Stimulated activated CD8-positive, alpha-beta memory T cell treated with anti-CD3 and anti-CD28 coated beads, Interleukin-4, amount 100 ng/mL, for 1 hour (primary cell): ENCODE results near the gene NLRP8.
"Not testable (repeated sequence)": the region's sequence is repeated elsewhere in the genome, so short reads cannot be mapped to it uniquely, and the experiment has no call there.

Experiments used
- DNase-seq, 2 donors: peaks; one replicate each; pipeline ENCODE4 v3.0.0-alpha.2; 2020; ENCODE audit warnings: low read depth in 2 of 2, low spot score in 1 of 2

The NLRP8 gene

DNA sequence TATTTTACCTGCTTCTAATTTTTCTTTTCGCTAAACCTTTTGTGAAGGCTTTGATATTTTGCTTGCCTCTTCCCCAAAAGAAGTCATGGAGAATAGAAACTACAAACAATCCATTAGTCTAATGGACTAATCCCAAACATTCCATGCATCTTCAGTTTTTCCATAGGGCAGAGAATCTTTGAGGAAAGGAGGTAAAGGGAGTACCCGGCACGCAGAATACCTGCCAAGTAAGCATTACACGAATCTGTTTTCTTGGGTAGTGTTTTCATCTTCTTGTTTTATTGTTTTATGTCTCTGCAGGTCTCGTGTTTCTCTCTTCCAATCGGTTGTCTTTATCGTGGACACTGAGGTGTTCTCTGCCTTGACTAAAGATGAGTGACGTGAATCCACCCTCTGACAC lies at the start of gene NLRP8:
Gene NLRP8 (plus strand): TSS at position 301 of the 400 bp plus-strand sequence.
- DNase-seq = no peak

DNA sequence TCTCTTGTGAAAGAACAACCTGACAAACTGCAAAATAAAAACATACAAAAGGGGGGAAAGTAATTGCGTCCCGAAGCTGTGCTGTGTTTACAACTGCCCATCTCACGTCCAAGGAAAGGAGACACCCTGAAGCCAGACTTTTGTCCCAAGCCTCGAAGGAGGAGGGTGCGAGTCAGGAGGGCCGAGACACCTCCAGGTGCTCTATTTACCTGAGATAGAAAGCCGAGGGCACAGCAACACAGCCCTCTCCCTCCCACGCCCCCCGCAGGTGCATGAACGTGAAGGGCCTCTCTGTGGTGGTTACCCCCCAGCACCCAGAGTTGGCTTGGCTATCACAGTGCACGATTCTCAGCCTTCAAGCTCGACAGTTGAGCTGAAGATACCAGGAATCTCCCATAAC lies 48.7 kb upstream of the NLRP8 start:
- no peak for DNase-seq

DNA sequence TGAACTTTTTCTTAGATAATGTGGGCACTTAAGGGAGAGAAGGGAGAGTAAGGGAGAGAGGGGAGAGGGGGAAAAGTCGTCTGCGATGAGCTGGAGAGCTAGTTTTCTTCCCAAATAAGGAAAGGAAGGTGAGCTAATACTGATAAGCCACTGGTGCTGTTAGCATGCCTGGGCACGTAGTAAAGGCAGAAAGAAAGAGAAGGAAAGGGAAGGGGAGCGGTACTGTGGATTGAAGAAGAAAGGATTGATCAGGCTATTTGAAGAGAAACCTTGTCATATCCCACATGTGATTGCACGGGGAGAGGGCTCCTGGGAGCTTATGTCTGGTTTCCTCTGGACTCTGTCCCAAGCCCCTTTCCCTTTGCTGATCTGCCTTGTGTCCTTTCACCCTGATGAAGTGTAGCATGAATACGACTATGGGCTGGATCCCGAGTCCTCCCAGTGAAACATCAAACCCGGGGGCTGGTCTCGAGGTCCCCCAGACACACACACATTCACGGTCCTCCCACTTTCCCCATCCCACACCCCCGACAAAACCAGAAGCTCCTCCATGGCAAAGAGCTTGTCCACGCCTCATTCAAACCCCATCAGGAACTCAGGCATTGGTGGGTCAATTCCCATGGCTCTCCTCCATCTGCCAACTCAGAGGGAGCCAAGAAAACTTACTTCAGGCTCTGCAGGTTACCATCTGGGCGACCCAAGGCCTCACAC lies 46.1 kb upstream of the NLRP8 start:
- no peak for DNase-seq

DNA sequence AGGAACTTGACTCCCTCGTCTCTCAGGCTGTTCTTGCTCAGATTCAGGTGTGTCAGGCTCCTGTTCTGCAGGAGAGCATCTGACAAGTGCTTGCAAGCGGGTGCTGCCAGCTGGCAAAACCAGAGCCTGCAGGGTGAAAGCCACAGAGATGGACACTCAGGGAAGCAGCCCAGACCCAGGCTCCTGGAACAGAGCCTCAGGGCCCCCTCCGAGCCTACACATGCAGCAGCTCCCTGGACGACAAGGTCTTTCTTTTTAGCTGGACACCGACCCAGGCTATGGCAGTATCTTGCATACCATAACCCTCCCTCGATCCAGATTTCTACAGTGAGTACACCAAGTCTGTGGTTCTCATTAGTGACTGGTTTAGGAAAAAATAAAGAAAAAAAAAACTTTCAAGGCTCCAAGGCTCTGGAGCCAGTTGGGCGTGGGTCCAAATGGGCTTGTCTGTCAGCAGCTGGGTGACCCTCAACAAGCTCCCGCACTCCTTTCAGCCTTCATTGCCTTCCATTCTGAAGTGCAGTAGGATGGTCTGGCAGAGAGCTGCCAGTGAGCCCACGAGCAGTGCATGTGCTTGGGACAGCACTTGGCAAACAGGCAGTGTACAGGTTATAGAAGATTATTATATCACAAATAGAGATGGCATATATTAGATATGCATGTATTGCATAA lies 45.4 kb upstream of the NLRP8 start:
- no peak for DNase-seq

DNA sequence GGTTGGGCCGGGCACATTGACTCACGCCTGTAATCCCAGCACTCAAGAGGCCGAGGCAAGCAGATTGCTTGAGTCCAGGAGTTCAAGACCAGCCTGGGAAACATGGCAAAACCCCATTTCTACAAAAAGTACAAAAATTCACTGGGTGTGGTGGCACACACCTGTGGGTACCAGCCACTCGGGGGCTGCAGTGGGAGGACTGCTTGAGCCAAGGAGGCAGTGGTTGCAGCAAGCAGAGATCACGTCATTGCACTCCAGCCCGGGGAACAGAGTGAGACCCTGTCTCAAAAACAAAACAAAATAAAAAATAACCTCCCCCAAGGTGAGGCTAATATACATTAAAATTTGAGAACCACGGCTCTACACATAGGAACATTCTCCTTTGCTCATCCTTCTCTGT lies 40.3 kb upstream of the NLRP8 start:
- no peak for DNase-seq

DNA sequence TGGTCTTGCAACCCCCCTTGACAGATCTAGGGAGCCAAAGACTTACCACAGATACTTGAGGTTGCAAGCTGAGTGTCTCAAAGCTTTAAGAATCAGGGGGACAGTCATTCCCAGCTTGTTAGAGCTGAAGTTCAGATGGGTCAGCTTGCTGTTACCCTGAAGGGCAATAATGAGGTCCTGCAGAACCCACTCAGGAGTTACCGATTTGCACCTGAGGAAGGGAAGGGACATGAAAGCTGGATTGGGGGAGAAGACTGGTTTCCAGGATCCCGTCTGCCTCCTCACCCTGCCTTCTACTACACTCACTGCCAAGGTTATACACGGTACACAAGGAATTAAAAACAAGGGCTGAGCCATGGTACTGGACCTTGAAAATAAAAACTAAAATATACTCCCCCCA lies 39.9 kb upstream of the NLRP8 start:
- DNase-seq = no peak

DNA sequence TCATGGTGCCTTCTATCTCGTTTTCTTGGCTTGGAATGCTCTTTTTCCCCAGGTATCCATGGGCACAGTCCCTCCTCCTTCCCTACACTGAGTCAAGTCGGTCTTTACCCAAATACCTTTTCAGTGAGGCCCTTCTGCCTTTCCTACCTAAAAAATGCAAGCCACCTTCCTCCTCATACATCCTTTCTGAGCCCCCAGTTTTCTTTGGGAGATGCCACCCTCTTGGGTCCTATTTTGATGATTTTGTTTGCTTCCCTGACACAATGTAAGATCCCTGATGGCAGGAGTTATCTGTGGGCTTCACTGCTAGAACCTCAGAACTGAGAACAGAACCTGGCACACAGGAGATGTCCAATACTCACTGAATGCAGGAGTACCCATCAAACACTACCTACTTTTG lies 37.8 kb upstream of the NLRP8 start:
- DNase-seq = no peak

DNA sequence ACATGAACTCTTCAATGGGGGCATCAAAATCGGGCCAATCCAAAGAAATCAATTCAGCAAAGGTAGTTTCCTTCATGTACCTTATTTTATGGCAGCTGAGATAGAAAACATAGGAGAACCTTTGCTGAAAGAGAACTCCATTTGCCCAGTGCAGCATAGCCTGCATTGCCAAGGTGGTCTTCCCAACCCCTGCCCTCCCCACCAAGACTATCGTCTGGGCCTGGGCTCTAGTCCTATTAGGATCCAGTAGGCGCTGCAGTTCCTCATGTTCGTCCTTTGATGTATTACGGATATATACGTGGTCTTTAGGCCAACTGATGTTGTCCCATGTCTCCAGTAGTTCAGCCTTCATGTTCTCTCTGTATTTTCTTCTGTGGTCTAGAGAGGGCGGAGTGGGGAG lies 34.7 kb upstream of the NLRP8 start:
- no peak for DNase-seq

DNA sequence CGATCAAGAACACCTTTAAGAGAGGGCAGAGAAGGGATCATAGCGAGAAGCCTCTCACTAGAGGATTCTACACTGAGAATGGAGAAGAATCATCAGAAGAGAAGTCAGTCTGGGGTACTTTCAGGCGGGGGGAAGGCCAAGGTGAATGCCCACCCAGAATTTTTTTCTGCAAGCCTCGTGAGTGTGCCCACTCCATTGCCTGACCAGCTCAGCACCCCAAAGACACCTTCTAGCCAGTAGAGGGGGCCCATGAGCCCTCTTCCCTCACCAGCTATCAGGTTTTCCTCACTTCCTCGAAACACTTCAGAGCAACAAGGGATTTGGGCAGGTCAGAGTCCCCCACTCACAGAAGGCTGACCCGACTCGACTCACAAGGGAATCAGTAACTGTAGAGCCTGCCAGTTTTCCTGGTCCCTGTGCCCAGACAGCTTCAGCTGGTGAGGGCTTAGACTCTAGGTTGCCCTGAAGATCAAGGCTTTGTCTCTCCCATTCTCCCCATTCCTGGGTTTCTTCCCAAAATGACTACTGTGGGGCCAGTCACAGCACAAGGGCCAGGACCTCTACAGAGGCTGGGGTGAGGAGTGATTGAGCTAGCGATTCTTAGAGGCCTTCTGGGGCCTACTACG lies 33.9 kb upstream of the NLRP8 start:
- no peak for DNase-seq

DNA sequence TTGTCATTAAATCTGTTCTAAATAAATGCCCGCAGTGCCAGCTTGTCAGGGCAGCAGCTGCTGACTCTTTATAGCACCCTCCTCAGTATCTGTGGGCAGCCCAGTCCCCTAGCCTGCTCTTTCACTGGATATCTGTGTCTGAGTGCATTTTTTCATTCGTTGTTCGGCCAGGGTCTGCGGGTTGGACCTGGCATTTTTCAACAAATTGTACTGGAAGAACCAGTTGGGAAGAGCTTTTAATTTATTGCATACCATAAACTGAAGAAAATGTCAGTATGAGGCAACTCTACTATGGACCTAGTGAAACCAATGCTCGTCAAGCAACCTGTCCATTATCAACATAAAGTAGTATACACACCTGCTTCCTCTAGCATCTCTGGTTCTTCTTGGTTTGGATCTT lies 24.1 kb upstream of the NLRP8 start:
- no peak for DNase-seq

DNA sequence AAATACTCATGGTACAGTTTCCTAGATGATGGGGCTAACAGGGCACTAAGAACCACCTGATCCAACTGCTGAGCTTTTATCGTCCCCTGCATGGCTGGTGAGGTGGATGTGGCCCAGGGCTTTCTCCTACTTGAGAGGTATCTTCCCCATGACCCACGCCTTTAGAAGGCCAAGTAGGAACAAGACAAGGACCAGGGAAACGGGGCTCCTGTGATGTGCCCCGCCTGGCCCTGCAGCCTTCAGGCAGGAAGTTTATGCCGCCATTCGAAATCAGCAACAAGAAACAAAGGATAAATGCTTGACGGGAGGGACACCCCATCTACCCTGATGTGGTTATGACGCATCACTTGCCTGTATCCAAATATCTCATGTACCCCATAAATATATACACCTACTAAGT lies 19.6 kb upstream of the NLRP8 start:
- no peak for DNase-seq

DNA sequence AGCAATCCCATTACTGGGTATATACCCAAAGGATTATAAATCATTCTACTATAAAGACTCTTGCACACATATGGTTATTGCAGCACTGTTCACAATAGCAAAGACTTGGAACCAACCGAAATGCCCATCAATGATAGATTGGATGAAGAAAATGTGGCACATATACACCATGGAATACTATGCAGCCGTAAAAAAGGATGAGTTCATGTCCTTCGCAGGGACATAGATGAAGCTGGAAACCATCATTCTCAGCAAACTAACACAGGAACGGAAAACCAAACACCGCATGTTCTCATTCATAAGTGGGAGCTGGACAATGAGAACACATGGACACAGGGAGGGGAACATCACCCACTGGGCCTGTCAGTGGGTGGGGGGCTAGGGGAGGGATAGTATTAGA lies 18.4 kb upstream of the NLRP8 start:
- not testable (repeated sequence) for DNase-seq

DNA sequence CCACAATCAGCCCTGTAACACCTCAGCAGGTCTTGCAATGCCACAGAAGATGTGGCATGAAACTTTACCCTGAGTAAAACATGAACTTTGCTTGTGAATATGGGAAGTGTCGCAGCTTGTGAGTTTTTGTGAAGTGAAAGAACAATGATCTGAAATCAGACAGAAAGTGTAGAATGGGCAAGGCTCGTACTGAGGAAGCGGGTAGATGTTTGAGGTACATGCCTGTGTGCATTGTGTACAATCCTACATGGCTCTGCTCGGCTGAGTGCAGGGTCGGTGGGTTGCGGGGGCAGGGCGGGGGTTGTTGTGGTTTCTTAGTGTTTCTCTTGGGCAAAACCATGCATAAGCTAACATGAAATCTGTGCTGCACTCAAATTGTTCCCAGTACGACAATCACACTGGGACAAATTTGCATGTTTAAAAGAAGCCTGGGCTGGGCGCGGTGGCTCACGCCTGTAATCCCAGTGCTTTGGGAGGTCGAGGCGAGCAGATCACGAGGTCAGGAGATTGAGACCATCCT lies 16.6 kb upstream of the NLRP8 start:
- DNase-seq = no peak

DNA sequence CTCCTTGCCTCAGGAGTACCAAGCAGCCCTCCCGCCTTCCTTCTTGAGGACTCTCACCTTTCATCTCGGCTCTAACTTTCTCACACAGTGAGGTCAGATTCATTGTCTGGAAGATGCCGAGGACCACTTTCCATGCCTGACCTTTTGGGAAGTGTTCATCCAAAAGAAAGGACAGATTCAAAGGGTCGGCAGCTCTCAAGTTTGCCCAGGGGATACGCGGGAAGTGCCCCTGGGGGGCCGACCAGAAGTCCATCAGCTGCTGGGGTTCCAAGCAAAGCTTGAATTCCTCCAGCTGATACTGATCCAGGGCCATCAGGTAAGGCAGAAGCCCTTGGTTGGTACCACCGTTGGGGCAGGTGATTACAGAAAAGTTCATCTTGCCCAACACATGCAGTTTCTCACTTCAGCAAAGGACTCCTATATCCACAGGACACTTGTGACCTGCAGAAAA lies 15.7 kb upstream of the NLRP8 start, which contains the start of gene NLRP13:
Gene NLRP13 (minus strand): TSS at position 401 of the 451 bp plus-strand sequence. CDS start 25 bp downstream, at position 376.
- no peak for DNase-seq

DNA sequence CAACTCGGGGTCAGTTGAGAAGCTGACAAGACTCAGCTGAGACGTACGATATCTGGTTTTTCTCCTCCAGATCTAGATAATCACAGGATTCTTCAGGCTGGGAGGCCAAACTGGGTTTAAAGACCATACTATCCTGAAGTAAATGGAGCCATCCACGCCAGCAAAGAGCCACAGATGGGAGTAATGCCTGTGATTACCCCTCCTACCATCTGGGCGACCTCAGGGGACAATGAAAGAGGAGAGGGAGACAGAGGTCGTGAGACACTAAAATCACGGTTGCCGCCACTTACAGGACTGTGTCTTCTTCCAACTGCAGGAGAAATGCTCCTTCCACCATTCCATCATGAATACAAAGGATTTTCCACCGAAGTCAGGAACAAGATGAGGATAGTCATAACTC lies 12.4 kb upstream of the NLRP8 start:
- DNase-seq = no peak

DNA sequence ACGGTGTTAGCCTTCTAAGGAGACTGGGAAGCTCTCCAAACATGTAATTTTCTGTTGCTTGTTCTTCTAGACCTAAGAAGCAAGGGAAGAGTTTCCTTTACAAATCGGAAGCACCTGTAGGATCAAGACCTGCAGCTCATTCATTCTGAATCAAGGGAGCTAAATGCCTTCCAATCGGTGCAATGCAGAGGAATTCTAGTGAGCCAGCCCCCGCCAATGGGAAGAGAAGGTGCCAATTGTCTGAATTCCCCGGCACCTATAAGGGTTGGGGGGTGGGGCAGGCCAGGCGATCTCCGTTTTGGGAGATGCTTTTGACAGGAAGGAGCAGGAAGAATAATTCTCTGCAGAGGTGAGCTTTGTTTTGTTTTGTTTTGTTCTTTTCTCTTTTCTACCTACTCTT lies 8.4 kb upstream of the NLRP8 start:
- DNase-seq = no peak

DNA sequence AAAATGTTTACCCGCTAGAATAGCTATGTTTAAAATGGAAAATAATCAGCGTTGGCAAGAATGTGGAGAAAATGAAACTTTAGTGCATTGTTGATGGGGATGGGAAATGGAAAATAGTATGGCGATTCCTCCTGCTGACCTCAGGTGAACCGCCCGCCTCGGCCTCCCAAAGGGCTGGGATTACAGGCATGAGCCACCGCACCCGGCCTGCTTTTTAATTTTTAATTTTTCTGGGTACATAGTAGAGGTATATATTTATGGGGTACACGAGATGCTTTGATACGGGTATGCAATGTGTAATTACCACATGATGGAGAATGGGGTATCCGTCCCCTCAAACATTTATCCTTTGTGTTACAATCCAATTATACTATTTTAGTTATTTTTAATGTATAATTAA lies 7.3 kb upstream of the NLRP8 start:
- DNase-seq = no peak

DNA sequence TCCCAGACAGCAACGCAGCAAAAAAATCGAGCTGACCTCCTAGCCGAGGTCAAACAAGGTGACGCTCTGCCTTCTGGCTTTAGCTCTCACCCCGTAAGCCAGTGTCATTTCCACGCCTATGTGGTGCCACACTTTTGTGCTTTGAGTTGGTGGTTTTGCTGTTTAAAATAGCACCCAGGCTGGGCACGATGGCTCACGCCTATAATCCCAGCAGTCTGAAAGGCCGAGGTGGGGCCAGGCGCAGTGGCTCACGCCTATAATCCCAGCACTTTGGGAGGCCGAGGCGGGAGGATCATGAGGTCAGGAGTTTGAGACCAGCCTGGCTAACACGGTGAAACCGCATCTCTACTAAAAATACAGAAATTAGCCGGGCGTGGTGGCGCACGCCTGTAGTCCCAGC lies 2.9 kb downstream of the NLRP8 start:
- DNase-seq = not testable (repeated sequence)

DNA sequence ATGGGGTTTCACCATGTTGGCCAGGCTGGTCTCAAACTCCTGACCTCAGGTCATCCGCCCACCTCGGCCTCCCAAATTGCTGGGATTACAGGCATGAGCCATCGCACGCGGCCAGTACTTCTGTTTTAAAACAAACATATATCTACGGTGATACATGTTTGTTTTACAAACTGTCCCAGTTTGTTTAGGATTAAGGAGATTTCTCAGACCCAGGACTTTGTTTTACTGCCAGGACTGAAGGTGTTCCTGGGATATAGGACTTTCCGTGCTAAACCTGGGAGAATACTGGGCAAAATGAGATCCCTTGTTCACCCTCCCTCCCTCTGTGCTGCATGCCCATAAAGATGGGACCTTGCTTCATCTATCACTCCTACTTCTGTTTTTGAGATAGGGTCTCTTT lies 8.8 kb downstream of the NLRP8 start:
- DNase-seq = no peak

DNA sequence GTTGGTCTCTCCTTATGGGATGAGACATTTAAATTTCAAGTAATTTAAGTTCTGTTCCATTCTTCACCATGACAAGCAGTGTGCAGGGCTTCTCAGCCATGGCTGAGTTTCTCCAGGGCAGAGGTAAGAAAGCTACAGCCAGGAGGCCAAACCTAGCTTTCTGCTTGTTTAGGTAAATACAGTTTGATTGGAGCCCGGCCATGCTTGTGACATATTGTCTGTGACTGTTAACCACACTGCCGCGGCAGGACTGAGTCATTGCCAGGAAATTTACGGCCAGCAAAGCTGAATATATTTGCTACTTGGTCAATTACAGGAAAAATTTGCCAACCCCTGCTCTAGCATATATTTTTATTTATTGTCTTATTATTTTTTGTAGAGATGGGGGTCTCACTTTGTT lies 10.7 kb downstream of the NLRP8 start:
- no peak for DNase-seq

DNA sequence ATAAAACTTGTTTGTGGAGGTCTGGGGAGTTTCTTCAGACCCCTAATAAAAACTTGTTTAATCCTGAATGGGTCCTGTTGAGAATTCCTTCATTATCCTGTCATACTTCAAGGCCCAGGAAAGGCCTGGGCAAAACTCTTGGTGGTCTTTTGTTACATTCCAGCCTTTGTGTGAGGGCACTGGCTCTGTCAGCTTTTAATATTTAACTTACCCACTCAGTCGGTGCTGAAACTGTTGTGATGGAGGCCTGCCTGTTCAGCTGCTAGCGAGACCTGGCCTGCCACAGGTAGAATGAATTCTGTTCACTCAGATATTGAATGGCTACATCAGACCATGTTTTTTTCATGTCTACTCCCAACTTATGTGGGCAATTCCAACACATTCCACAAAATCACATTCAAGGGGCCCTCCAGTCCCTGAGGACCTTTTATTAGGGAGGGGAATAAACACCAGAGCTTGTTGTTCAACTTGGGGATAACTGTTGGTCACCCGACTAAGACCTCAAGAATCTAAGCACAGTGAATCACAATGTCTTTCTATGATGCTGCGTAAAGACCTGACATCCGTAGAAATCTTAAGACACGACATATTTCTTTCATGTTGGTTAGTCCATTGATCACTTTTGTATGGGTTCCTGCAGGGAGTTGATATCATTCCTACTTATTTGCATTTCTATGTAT lies 12.5 kb downstream of the NLRP8 start:
- DNase-seq = no peak

DNA sequence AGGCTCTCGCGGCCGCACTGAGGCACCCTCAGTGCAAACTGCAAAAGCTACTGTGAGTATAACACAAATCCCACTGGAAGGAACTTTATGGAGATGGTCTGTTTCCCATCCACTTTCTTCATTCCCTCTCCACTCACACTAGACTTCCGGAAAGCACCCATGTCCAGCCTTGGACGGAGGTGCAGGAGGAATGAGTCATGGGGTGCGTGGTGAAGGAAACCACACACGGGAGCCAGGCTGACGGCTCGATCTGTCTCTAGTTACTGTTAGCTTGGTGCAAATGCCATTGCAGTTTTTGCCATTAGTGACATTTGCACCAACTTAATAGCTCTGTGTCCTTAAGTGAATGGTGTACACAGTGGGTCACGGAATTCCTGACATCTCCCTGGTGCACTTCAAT lies 14.6 kb downstream of the NLRP8 start:
- no peak for DNase-seq
